ENCODE measurements around the gene FNDC1. TPM values are rescaled to one million over a fixed set of nuclear protein-coding genes. Genes with fewer than 3 reads are reported as not detected.
A peak's percentile ranks its signal among the peaks of the same experiment; 100 is the strongest.

The FNDC1 gene
- total and polyA plus RNA-seq, 2 donors (not counting 1 experiment from before 2014, with no cell fraction given) = under 0.01 to 0.03 TPM

GRCh38 chr6:159234102-159234553 lies 64.9 kb downstream of the FNDC1 start:
- Histone ChIP-seq H3K27ac (ENCODE audit: insufficient read depth, low read length) (no peak overlapping the region), H3K27me3 (ENCODE audit: control insufficient read depth, insufficient read depth, low read length) (no peaks in the 10 kb centered on the region), H3K9me3 (ENCODE audit: control insufficient read depth, insufficient read depth, low read depth, low read length) (no peaks in the 10 kb centered on the region), H3K36me3 (ENCODE audit: control insufficient read depth, insufficient read depth, low read length) (no peaks in the 10 kb centered on the region), H3K4me2 (ENCODE audit: extremely low read depth, insufficient read depth, low read length) (no peak overlapping the region), H3K79me2 (ENCODE audit: control insufficient read depth, insufficient read depth, low read length) (no peaks in the 10 kb centered on the region), H3K4me3 (replicated peaks in 1 of 4; ENCODE audit: control extremely low read depth in 1 of 4, insufficient read depth in 1 of 4, low read depth in 3 of 4, low read length in 4 of 4) (no peak overlapping the region), H2AFZ (ENCODE audit: low read length) (no peak overlapping the region), H3K4me1 (ENCODE audit: control insufficient read depth, extremely low read depth, insufficient read depth, low read length) (no peaks in the 10 kb centered on the region), H4K20me1 (ENCODE audit: control insufficient read depth, extremely low read depth, insufficient read depth, low read length) (no peaks in the 10 kb centered on the region), H3K9ac (ENCODE audit: insufficient read depth, low read length) (no peak overlapping the region)
- TF ChIP-seq EZH2 (IDR thresholded peaks at IDR 0.05; ENCODE audit: low read length, missing control alignments) = no peak
- TF ChIP-seq CTCF (conservative IDR thresholded peaks at IDR 0.05 in 1 of 2, IDR thresholded peaks at IDR 0.05 in 1 of 2; ENCODE audit: low read depth in 1 of 2, low read length in 2 of 2) = no peak
- DNase-seq (ENCODE audit: low read depth in 2 of 2) = no peak

GRCh38 chr6:159238920-159239558 lies 69.8 kb downstream of the FNDC1 start:
- Histone ChIP-seq H4K20me1 (ENCODE audit: control insufficient read depth, extremely low read depth, insufficient read depth, low read length) (no peaks in the 10 kb centered on the region), H3K4me1 (ENCODE audit: control insufficient read depth, extremely low read depth, insufficient read depth, low read length) (no peaks in the 10 kb centered on the region), H3K27me3 (ENCODE audit: control insufficient read depth, insufficient read depth, low read length) (no peaks in the 10 kb centered on the region), H3K27ac (ENCODE audit: insufficient read depth, low read length) (no peak overlapping the region), H3K4me2 (ENCODE audit: extremely low read depth, insufficient read depth, low read length) (no peak overlapping the region), H3K4me3 (replicated peaks in 1 of 4; ENCODE audit: control extremely low read depth in 1 of 4, insufficient read depth in 1 of 4, low read depth in 3 of 4, low read length in 4 of 4) (no peak overlapping the region), H2AFZ (ENCODE audit: low read length) (no peak overlapping the region), H3K79me2 (ENCODE audit: control insufficient read depth, insufficient read depth, low read length) (no peaks in the 10 kb centered on the region), H3K9me3 (ENCODE audit: control insufficient read depth, insufficient read depth, low read depth, low read length) (no peaks in the 10 kb centered on the region), H3K36me3 (ENCODE audit: control insufficient read depth, insufficient read depth, low read length) (no peaks in the 10 kb centered on the region), H3K9ac (ENCODE audit: insufficient read depth, low read length) (no peak overlapping the region)
- DNase-seq (ENCODE audit: low read depth in 2 of 2) = no peak
- TF ChIP-seq CTCF (conservative IDR thresholded peaks at IDR 0.05 in 1 of 2, IDR thresholded peaks at IDR 0.05 in 1 of 2; ENCODE audit: low read depth in 1 of 2, low read length in 2 of 2) = no peak
- no peak for TF ChIP-seq EZH2 (IDR thresholded peaks at IDR 0.05; ENCODE audit: low read length, missing control alignments)

- TF ChIP-seq CTCF (conservative IDR thresholded peaks at IDR 0.05 in 1 of 2, IDR thresholded peaks at IDR 0.05 in 1 of 2; ENCODE audit: low read depth in 1 of 2, low read length in 2 of 2) (no peak), EZH2 (IDR thresholded peaks at IDR 0.05; ENCODE audit: low read length, missing control alignments) (no peak)
- no peak overlapping the region for H2AFZ ChIP-seq (ENCODE audit: low read length)
- H3K9me3 ChIP-seq (ENCODE audit: control insufficient read depth, insufficient read depth, low read depth, low read length) = no peaks in the 10 kb centered on the region
- H3K4me2 ChIP-seq (ENCODE audit: extremely low read depth, insufficient read depth, low read length) = no peak overlapping the region
- H3K79me2 ChIP-seq (ENCODE audit: control insufficient read depth, insufficient read depth, low read length) = no peaks in the 10 kb centered on the region
- DNase-seq (ENCODE audit: low read depth in 2 of 2) = peak in 1 of 2 donors; percentile 64
- H3K4me3 ChIP-seq (replicated peaks in 1 of 4; ENCODE audit: control extremely low read depth in 1 of 4, insufficient read depth in 1 of 4, low read depth in 3 of 4, low read length in 4 of 4) = no peak overlapping the region
- H3K27me3 ChIP-seq (ENCODE audit: control insufficient read depth, insufficient read depth, low read length) = no peaks in the 10 kb centered on the region
- H3K36me3 ChIP-seq (ENCODE audit: control insufficient read depth, insufficient read depth, low read length) = no peaks in the 10 kb centered on the region
- H4K20me1 ChIP-seq (ENCODE audit: control insufficient read depth, extremely low read depth, insufficient read depth, low read length) = no peaks in the 10 kb centered on the region
- H3K4me1 ChIP-seq (ENCODE audit: control insufficient read depth, extremely low read depth, insufficient read depth, low read length) = no peaks in the 10 kb centered on the region
- no peak overlapping the region for H3K27ac ChIP-seq (ENCODE audit: insufficient read depth, low read length)
- H3K9ac ChIP-seq (ENCODE audit: insufficient read depth, low read length) = no peak overlapping the region
Observed at GRCh38 chr6:159249128-159249527, 79.9 kb downstream of the FNDC1 start.
